ENCODE data around the gene SLC16A10. TPM values are rescaled to one million over a fixed set of nuclear protein-coding genes. Genes with fewer than 3 reads are reported as not detected.
A peak's percentile ranks its signal among the peaks of the same experiment; 100 is the strongest.

Gene SLC16A10
- total RNA-seq, 2 donors from 2014 or later = 8.7 to 13.8 TPM

DNA sequence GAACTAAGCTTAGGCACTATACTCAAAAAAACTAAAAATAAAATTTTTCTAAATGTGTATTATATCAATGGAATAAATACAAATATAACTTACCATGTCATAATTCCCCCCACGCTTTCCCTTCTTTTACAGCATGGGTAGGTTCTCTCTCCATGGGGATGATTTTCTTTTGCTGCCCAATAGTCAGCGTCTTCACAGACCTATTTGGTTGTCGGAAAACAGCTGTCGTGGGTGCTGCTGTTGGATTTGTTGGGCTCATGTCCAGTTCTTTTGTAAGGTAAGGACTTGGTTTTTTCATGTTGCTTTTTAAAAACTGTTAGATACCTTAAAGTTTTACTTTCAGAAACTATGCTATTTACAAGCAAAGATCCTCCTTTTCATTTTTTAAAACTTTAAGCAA lies 85.3 kb downstream of the SLC16A10 start:
- TF ChIP-seq, protein P1, sequence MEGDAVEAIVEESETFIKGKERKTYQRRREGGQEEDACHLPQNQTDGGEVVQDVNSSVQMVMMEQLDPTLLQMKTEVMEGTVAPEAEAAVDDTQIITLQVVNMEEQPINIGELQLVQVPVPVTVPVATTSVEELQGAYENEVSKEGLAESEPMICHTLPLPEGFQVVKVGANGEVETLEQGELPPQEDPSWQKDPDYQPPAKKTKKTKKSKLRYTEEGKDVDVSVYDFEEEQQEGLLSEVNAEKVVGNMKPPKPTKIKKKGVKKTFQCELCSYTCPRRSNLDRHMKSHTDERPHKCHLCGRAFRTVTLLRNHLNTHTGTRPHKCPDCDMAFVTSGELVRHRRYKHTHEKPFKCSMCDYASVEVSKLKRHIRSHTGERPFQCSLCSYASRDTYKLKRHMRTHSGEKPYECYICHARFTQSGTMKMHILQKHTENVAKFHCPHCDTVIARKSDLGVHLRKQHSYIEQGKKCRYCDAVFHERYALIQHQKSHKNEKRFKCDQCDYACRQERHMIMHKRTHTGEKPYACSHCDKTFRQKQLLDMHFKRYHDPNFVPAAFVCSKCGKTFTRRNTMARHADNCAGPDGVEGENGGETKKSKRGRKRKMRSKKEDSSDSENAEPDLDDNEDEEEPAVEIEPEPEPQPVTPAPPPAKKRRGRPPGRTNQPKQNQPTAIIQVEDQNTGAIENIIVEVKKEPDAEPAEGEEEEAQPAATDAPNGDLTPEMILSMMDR (conservative IDR thresholded peaks at IDR 0.05) = no peak
- H3K4me3 ChIP-seq (ENCODE audit: low read length) = no peak overlapping the region
- DNase-seq = no peak
- no peak overlapping the region for H3K9ac ChIP-seq (ENCODE audit: extremely low read depth, low read length, poor library complexity, severe bottlenecking)
- H3K27ac ChIP-seq (ENCODE audit: low read depth, low read length) = no peak overlapping the region
- H3K36me3 ChIP-seq (ENCODE audit: control insufficient read depth, insufficient read depth, low read length) = no peaks in the 10 kb centered on the region
- Mint-ChIP-seq H3K4me3 (no peak overlapping the region), H3K27ac (no peak overlapping the region), H3K4me1 (peaks cover 10% of the 10 kb centered on the region), H3K36me3 (ENCODE audit: low read depth) (no peaks in the 10 kb centered on the region), H3K9me3 (no peaks in the 10 kb centered on the region), H3K27me3 (ENCODE audit: insufficient read depth) (no peaks in the 10 kb centered on the region)
- H3K4me1 ChIP-seq (ENCODE audit: control insufficient read depth, insufficient read depth, low read length) = no peaks in the 10 kb centered on the region
- no peaks in the 10 kb centered on the region for H3K9me3 ChIP-seq (ENCODE audit: control insufficient read depth, low read length)
- H3K27me3 ChIP-seq (ENCODE audit: control insufficient read depth, insufficient read depth, low read length, poor library complexity, severe bottlenecking) = no peaks in the 10 kb centered on the region
- WGBS, 2 experiments (ENCODE audit: insufficient coverage in 1 of 2, insufficient read length in 1 of 2) = 91% methylated on average over 4 of the region's 4 CpGs; no CpG with 5 or more reads in 1 of the 2 experiments

DNA sequence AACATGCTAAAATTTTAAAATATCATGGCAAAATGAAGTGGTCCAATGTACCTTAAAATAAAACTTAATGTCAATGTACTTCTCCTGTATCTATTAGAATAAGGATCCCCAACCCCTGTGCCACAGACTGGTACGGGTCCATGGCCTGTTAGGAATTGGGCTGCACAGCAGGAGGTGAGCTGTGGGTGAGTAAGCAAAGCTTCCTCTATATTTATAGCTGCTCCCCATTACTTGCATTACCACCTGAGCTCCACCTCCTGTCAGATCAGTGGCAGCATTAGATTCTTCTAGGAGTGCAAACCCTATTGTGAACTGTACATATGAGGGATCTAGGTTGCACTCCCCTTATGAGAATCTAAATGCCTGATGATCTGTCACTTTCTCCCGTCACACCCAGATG lies 86.0 kb downstream of the SLC16A10 start:
- Histone ChIP-seq H3K27ac (ENCODE audit: low read depth, low read length) (no peak overlapping the region), H3K4me1 (ENCODE audit: control insufficient read depth, insufficient read depth, low read length) (no peaks in the 10 kb centered on the region), H3K27me3 (ENCODE audit: control insufficient read depth, insufficient read depth, low read length, poor library complexity, severe bottlenecking) (no peaks in the 10 kb centered on the region), H3K36me3 (ENCODE audit: control insufficient read depth, insufficient read depth, low read length) (no peaks in the 10 kb centered on the region), H3K9ac (ENCODE audit: extremely low read depth, low read length, poor library complexity, severe bottlenecking) (no peak overlapping the region), H3K4me3 (ENCODE audit: low read length) (no peak overlapping the region), H3K9me3 (ENCODE audit: control insufficient read depth, low read length) (no peaks in the 10 kb centered on the region)
- Mint-ChIP-seq H3K27ac (no peak overlapping the region), H3K9me3 (no peaks in the 10 kb centered on the region), H3K4me3 (no peak overlapping the region), H3K4me1 (peaks cover 10% of the 10 kb centered on the region), H3K27me3 (ENCODE audit: insufficient read depth) (no peaks in the 10 kb centered on the region), H3K36me3 (ENCODE audit: low read depth) (no peaks in the 10 kb centered on the region)
- WGBS, 2 experiments (ENCODE audit: insufficient coverage in 1 of 2, insufficient read length in 1 of 2) = 78% methylated on average over 2 of the region's 2 CpGs; no CpG with 5 or more reads in 1 of the 2 experiments
- TF ChIP-seq, protein P1 (conservative IDR thresholded peaks at IDR 0.05) = no peak
- DNase-seq = peak; percentile 55

DNA sequence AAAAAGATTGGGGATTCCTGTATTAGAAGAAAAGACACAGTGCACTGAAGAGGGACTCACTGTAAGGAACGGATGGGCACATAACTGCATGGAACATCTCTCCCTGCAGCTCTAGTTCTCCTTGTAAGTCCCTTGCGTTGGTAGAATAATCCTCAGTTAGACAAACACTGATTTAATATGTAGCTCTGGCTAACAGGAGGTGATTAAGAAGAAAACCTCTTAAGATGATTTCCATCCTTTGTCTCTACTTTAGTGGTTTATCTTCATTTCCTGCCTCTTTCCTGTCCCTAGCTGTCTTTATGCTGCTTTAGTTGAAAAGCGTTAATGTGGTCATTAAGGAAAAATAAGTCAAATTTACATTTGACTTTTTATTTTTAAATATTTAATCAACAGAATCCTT lies 86.6 kb downstream of the SLC16A10 start:
- Histone ChIP-seq H3K27me3 (ENCODE audit: control insufficient read depth, insufficient read depth, low read length, poor library complexity, severe bottlenecking) (no peaks in the 10 kb centered on the region), H3K9ac (ENCODE audit: extremely low read depth, low read length, poor library complexity, severe bottlenecking) (no peak overlapping the region), H3K27ac (ENCODE audit: low read depth, low read length) (no peak overlapping the region), H3K4me3 (ENCODE audit: low read length) (no peak overlapping the region), H3K4me1 (ENCODE audit: control insufficient read depth, insufficient read depth, low read length) (no peaks in the 10 kb centered on the region), H3K9me3 (ENCODE audit: control insufficient read depth, low read length) (no peaks in the 10 kb centered on the region), H3K36me3 (ENCODE audit: control insufficient read depth, insufficient read depth, low read length) (no peaks in the 10 kb centered on the region)
- H3K27ac Mint-ChIP-seq = no peak overlapping the region
- no peaks in the 10 kb centered on the region for H3K9me3 Mint-ChIP-seq
- H3K36me3 Mint-ChIP-seq (ENCODE audit: low read depth) = no peaks in the 10 kb centered on the region
- TF ChIP-seq, protein P1 (conservative IDR thresholded peaks at IDR 0.05) = no peak
- WGBS, 2 experiments (ENCODE audit: insufficient coverage in 1 of 2, insufficient read length in 1 of 2) = 61 to 86% methylated on average over 1 to 2 of the region's 3 CpGs
- DNase-seq = no peak
- no peak overlapping the region for H3K4me3 Mint-ChIP-seq
- H3K27me3 Mint-ChIP-seq (ENCODE audit: insufficient read depth) = no peaks in the 10 kb centered on the region
- H3K4me1 Mint-ChIP-seq = peaks cover 10% of the 10 kb centered on the region
